HG03103 (cell line): ENCODE results near the gene FGD5.

Experiments
- ATAC-seq: cut with Tn5 transposase; IDR thresholded peaks from one replicate; pipeline ENCODE4 v1.9.1; 2021; ENCODE audit warnings: low read depth; ENCODE audit not compliant: unreplicated experiment

FGD5 gene

GRCh38 chr3:14950274-14950673, 131.5 kb downstream of the FGD5 start:
- no peak for ATAC-seq

- no peak for ATAC-seq
These were observed 138.4 kb downstream of the FGD5 start for GRCh38 chr3:14957153-14957552.

DNA sequence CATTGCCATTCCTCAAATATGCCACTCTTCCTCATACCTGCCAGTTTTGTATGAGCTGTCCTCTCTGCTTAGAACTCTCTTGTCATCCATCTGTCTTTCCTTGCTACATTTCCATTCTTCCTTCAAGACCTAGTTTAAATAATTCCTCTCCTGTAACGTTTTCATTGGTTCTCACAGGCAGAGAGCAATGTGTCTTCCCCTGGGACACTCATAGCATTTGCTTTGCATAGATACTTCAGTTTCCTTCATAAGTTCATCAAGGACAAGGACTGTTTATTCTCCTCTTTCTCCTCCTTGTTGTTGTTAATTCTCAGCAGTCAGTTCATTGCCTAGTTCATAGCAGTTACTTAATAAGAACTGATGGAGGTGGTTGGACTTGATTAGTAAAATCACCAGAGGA, 139.2 kb downstream of the FGD5 start:
- ATAC-seq = no peak

GRCh38 chr3:14959359-14959943, 140.7 kb downstream of the FGD5 start:
- ATAC-seq = no peak

DNA sequence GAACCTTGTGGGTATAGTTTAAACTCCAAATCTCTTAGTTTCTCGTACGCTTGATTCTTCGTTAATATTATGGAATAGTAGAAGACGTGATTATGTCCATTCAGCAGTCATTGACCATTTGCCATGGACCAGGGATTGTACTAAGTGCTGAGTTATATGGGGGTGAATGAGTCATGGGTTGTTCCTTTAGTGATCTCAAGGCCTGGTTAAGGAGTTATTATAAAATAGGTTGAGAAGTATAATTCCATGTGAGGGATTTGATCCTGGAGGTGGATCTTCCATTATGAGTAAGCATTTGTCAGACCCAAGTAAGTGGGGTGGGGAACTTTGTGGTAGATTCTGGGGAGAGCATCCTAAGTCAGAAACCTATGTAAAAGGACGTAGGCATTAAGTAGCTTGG, 144.0 kb downstream of the FGD5 start:
- no peak for ATAC-seq

DNA sequence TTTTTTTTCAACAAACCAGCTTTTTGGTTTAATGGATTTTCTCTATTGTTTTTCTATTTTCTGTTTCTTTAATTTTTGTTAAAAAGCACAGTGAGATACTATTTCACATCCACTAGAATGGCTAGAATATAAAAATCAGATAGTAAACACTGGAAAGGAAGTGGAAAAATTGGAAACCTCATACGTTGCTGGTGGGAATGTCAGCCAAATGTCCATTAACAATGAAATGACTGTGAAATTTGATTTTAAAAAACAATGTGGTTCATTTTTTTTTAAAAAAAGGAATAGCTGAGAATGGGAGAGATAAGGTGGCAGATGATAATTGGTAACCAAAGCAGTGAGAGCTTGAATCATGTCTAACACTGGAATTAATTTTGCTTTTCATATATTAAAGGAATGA, 148.5 kb downstream of the FGD5 start:
- ATAC-seq = no peak

GRCh38 chr3:14969671-14970070, 150.9 kb downstream of the FGD5 start:
- no peak for ATAC-seq

DNA sequence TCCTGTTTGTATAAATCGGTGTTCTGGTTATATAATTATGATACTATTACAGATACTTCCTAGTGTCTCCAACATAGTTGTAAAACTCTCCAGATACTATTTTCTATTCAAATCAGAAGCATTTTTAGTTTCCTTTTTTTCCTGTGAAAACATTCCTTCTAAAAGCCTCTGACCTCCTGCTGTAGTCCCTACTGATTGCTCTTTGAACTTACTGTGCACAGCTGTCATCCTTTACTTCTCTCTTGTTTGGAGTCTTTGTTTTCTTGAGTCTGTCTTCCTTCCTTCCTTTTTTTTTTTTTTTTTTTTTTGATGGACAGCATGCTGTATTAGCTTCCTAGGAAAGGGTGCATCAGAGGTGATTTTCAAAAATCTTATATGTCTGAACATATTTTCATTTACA, 157.6 kb downstream of the FGD5 start:
- ATAC-seq = no peak

DNA sequence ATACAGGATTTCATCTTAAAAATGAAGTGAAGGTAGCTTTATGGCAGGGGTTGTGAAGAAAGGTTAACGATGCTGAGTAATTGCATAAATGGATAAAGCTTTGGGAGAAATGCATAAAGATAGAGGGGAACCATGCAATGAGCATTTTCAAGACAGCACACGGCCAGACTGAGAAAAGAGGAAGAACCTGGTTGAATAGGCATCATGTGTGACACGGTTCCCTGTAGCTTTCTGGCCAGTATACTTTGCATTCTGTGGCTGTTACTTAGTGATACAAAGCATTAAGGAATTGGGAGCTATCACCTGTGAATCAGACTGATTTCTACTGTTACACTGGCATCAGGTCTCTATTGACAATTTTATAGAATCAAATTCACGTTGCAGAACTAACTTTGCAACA, 161.9 kb downstream of the FGD5 start:
- ATAC-seq = no peak
